ENCODE measurements around the gene RAB40A.
A peak's percentile ranks its signal among the peaks of the same experiment; 100 is the strongest.

The RAB40A gene

GRCh38 chrX:103464072-103464773, 55.1 kb downstream of the RAB40A start:
- no peak for DNase-seq (ENCODE audit: low read depth in 3 of 3)

GRCh38 chrX:103461156-103461555, 58.1 kb downstream of the RAB40A start:
- no peak for DNase-seq (ENCODE audit: low read depth in 3 of 3)

- peak in 1 of 3 experiments; percentile 1 for DNase-seq (ENCODE audit: low read depth in 3 of 3)
Measured at GRCh38 chrX:103460001-103460755, 59.1 kb downstream of the RAB40A start.

GRCh38 chrX:103453655-103454054, 65.6 kb downstream of the RAB40A start:
- no peak for DNase-seq (ENCODE audit: low read depth in 3 of 3)

Measured in stimulated activated CD4-positive, alpha-beta T cell treated with anti-CD3 and anti-CD28 coated beads, TNF-alpha, amount 100 ng/mL, for 4 hours (primary cell).